MM.1S (cell line): ENCODE results near the gene PREX1.

Source experiments
- CTCF ChIP-seq: fragments of 300-600 bp; sonication (generic); IDR thresholded peaks from 2 replicates; pipeline ENCODE4 v1.5.1; 2016; ENCODE audit warnings: antibody characterized with exemption, low read length, mixed read lengths
- EZH2 ChIP-seq: fragments of 300-600 bp; sonication (generic); optimal IDR thresholded peaks from 2 replicates; pipeline ENCODE3; 2017; ENCODE audit warnings: low read depth, mild to moderate bottlenecking, antibody characterized with exemption, low read length, mixed read lengths
- EZH2phosphoT487 ChIP-seq: fragments of 300-600 bp; sonication (generic); IDR thresholded peaks from 2 replicates; pipeline ENCODE4 v1.6.1; 2018; ENCODE audit warnings: antibody characterized with exemption, low read length

GRCh38 chr20:48803176-48804053 is 24.4 kb downstream of the PREX1 start:
- TF ChIP-seq EZH2, result no peak
- TF ChIP-seq CTCF, result no peak
- TF ChIP-seq EZH2phosphoT487, result no peak
